Fibroblast of mammary gland (primary cell): Measurements from ENCODE around the gene TCOF1.

Experiments
- DNase-seq: peaks from one replicate; pipeline ENCODE4 v3.0.0-alpha.2; 2010; ENCODE audit warnings: low read depth
- H3K4me3 ChIP-seq: 2 replicates; pipeline ENCODE4 v1.5.1; 2011; ENCODE audit warnings: low read depth, mild to moderate bottlenecking, low read length, moderate library complexity; ENCODE audit not compliant: control insufficient read depth
- TF ChIP-seq, protein P1 (sequence below): conservative IDR thresholded peaks from 2 replicates; pipeline ENCODE4 v1.5.1; 2011; ENCODE audit warnings: low read depth, low read length, inconsistent platforms; ENCODE audit not compliant: control insufficient read depth, insufficient read depth

The TCOF1 gene

DNA sequence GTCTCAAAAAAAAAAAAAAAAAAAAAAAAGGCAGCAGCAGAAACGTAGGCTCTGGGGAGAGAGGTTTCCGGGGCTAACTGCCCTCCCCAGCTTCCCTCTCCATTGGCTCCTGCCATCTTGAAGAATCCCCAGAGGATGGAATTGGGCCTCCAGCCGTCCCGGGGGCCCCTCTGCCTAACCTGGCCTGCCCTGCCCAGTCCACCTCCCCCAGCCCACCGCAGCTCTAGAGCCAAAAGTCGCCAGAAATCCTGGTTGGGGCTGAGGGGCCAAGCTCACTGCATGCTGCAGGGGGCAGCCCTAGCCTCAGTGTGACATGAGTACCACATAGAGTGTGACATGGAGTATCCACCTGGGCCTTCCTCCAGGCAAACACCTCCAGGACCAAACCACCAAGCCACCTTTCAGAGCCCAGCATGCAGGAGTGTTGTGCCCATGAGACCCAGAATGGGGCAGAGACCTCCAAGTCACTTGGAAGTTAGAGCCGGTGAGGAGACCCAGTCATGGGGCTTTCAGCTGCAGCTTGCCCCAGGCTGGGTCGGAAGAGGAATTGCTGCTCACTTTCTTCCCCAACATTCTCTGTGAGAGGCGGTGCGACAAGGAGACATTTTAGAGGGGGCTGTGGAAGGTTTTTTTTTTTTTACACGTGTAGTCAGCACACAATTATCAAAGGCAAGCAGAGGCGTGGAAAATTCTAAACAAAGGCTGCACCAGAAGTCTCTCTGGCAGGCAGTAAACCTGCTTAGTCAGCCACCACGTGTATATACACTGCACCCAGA lies 37.6 kb downstream of the TCOF1 start:
- H3K4me3 ChIP-seq, result no peak overlapping the region
- DNase-seq, result no peak
- TF ChIP-seq, protein P1, sequence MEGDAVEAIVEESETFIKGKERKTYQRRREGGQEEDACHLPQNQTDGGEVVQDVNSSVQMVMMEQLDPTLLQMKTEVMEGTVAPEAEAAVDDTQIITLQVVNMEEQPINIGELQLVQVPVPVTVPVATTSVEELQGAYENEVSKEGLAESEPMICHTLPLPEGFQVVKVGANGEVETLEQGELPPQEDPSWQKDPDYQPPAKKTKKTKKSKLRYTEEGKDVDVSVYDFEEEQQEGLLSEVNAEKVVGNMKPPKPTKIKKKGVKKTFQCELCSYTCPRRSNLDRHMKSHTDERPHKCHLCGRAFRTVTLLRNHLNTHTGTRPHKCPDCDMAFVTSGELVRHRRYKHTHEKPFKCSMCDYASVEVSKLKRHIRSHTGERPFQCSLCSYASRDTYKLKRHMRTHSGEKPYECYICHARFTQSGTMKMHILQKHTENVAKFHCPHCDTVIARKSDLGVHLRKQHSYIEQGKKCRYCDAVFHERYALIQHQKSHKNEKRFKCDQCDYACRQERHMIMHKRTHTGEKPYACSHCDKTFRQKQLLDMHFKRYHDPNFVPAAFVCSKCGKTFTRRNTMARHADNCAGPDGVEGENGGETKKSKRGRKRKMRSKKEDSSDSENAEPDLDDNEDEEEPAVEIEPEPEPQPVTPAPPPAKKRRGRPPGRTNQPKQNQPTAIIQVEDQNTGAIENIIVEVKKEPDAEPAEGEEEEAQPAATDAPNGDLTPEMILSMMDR, result no peak

DNA sequence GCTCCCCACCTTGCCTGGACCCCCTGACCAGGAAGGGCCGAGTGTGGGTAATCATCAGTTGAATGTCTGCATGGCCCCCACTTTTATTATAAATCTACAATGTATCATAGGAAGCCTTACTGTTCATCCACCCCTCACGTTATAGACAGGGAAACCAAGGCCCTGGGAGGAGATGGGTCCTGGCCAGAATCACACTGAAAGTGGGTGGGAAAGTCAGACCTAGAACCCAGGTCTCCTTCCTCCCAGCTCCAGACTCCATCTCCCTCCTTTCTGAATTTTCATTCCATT lies 38.1 kb downstream of the TCOF1 start:
- no peak for DNase-seq
- no peak overlapping the region for H3K4me3 ChIP-seq
- TF ChIP-seq, protein P1, result no peak

DNA sequence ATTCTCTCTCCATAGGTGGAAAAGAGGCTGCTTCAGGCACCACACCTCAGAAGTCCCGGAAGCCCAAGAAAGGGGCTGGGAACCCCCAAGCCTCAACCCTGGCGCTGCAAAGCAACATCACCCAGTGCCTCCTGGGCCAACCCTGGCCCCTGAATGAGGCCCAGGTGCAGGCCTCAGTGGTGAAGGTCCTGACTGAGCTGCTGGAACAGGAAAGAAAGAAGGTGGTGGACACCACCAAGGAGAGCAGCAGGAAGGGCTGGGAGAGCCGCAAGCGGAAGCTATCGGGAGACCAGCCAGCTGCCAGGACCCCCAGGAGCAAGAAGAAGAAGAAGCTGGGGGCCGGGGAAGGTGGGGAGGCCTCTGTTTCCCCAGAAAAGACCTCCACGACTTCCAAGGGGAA lies 38.8 kb downstream of the TCOF1 start:
- no peak overlapping the region for H3K4me3 ChIP-seq
- DNase-seq, result no peak
- TF ChIP-seq, protein P1, result no peak

DNA sequence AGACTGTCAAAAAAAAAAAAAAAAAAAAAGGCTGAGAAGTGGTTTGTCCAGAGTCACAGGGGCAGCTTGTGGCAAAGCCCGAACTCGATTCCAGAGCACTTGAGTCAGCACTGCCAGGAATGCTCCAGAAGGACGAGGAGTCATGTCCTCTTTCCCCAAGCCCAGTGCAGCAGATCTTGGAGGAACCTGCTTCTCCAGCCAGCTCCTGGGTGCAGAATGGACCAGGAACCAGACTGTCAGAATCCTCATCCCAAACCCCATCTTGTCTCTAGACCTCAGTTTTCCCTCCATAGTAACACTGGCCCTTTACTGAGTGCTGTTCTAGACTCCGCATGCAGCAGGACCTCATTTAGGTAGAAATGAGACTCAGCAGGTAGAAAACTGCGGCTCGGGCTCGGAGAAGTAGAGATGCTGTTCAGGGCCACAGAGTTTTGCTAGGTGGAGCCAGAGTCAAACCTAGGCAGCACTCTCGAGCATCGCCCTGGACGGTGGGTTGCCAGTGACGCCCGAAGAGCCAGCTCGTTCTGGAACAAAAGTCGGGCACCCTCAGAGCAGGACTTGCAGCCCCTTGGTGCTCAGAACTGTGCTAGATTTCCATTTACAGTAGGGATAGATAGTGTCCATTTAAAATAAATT lies 39.8 kb downstream of the TCOF1 start:
- TF ChIP-seq, protein P1, result no peak
- no peak overlapping the region for H3K4me3 ChIP-seq

DNA sequence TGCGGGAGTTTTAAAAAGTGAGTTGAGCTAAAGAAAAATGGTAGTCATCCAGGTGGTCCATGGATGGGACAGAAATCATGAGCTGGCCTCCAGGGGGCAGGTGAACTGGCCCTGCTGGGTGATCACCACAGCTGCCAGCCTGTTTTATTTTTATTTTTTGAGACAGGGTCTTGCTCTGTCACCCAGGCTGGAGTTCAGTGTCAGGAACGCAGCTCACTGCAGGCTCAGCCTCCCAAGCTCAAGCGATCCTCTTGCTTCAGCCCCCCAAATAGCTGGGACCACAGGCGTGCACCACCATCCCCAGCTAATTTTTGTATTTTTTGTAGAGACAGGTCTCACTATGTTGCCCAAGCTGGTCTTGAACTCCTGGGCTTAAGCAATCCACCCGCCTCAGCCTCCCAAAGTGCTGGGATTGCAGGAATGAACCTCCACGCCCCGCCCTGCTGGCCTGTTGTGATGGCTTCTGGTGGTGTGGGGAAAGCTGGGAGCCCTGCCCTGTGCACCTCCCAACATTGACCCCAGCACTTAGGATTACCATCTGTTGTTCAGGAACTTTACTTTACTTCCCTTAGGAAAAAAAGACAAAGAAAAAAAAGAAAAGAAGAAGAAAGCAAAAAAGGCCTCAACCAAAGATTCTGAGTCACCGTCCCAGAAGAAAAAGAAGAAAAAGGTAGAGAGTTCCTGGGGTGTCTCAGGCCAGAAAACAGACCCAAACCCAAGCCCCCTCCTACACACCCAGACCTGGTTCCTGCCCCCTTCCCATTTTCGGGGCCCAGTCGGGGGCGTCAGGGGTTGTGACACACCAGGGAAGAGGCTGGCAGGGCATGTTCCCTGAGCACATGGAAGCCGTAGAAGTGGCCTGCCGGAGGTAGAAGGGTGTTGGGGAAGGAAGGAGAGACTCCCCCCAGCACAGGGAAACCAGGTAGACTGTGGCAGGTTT lies 40.6 kb downstream of the TCOF1 start:
- no peak overlapping the region for H3K4me3 ChIP-seq
- TF ChIP-seq, protein P1, result no peak
- DNase-seq, result no peak

More for the DNA sequence above, 39.8 kb downstream of the TCOF1 start:
- peak; percentile 46 for DNase-seq

DNA sequence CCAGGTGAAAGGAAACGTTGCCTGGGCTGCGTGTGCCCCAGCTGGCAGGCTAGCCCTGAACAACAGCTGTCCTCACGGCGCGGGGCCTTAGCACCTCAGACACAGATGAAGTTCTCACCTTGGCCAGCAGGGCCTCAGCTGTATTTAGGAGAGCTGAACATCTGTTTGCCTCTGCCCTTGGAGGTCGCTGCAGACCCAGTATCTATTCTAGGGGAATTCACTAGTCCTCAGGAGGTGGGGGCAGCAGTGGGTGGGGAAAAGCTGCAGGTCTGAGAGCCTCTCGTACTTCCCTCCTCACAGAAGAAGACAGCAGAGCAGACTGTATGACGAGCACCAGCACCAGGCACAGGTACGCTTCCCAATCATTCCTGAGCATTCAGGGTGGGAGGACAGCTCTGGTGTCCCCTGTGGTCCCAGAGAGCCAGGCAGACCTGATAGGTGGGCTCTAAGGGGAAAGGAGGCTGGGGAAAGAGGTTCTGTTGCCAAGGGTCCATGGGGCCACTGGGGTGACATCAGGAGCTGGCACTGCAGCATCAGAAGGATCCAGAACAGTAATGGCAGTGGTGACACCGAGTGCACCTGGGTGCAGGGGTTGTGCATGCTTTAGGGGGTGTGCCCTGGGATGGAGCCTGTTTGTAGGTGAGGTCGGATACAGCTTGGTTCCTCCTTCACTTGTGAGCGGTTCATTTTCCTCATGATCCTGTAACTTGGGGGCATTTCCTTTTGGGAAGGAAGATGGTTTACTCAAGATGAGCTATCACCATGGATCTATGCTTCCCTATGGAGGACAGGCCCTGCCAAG lies 41.4 kb downstream of the TCOF1 start:
- TF ChIP-seq, protein P1, result peak; percentile 15
- no peak overlapping the region for H3K4me3 ChIP-seq
- DNase-seq, result no peak
